COLO668 (cell line): Measurements from ENCODE around the gene LHB.

ENCODE experiments used
- DNase-seq: peaks from one replicate; lab custom pipeline; 2025; ENCODE audit not compliant: unreplicated experiment; lab: John Stamatoyannopoulos, UW

The LHB gene

DNA sequence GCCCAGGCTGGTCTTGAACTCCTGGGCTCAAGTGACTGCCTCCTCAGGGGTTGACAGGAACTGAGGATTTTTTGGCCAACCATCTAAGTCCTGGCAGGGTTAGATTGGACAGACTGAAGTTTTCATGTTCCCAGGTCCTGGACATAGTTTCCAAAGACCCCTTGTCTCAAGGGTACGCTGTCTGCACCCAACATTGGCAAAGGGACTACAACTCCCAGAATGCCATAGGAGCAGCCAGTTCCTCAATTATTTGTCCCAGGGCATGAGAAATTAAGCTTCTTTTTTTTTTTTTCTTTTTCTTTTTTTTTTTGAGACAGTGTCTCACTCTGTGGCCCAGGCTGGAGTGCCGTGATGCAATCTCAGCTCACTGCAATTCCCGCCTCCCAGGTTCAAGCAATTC, 30.7 kb downstream of the LHB start:
- no peak for DNase-seq

DNA sequence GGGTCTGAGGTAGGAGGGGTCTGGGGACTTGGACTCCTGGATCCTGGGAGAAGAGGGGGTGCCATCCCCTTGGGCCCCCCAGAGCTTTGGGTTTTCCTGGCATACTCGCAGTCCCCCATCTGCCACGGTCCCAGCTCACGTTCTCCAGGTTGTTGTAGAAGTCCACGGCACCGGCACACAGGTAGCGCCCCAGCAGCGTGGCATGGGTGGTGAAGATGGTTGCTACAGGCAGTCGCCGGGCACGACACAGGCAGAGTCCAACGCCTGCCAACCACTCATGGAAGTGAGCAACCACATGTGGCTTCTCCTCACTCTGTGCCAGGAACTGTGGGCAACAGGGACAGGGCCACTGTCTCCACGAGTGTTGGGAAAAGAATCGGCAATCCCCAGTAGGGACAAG, 31.2 kb downstream of the LHB start:
- no peak for DNase-seq

DNA sequence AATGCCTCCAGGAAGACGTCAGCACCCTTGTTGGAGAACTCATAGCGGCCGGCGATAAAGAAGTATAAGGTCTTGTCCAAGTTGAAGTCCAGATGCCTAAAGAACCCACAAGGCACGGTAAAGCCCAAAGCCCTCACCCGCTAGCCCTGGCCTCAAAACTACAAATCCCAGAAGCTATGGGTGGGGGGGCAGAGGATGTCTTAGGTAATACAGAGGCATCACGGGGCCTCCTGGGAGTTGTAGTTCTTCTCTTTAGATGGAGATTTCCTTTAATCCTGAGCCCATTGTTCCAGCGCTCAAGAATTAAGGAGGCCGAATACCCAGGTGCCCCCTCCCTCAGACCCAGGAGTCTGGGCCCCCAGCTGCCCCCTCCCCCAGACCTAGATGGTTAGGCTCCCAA, 34.6 kb downstream of the LHB start:
- no peak for DNase-seq

DNA sequence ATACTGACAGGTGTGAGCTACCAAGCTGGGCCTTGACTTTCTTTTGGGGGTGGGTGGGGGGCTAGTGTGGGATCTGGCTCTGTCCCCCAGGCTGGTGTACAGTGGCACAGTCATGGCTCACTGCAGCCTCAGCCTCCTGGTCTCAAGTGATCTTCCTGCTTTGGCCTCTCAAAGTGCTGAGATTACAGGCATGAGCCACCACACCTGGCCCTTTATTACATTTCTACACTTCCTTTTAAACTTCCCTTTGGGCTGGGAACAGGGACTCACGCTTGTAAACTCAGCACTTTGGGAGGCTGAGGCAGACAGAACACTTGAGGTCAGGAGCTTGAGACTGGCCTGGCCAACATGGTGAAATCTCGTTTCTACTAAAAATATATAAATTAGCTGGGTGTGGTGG, 39.8 kb downstream of the LHB start:
- no peak for DNase-seq

DNA sequence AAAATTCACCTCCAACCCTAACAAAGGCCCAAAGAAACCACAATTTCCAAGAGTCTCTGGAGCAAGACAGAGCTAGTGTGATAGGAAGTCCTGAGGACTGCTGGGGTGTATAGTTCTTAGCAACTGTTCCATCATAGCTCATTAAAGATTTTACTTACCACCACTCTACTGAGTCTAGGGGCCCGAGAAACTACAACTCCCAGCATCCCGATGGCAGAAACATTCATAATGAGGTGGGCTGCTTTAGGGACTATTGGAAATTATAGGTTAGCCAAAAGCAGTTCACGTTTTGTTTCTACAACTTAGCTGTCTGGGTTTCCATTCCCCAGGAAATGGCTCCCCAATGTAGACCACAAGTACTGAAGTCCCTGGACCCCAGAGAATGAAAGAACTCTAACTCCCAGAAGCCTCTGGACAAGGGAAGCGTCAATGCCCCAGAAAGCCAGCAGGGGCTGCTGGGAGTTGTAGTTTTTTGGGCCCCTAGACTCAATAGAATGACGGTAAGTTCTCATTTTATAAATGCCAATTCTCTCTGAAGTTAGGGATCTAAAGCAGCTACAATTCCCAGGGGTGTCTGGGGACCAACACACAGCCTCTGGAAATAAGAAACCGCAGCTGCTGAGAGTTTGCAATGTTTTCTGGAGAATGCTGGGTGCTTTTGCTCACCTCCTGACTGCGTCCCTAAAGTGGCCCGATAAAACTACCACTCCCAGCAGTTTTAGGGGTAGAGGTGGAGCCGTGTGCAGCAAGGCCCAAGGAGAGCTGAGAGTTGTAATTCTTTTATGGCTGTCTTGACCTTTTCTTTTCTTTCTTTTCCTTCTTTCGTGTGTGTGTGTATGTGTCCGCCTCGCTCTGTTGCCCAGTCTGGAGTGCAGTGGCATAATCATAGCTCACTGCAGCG, 40.7 kb downstream of the LHB start:
- peak; percentile 28 for DNase-seq

DNA sequence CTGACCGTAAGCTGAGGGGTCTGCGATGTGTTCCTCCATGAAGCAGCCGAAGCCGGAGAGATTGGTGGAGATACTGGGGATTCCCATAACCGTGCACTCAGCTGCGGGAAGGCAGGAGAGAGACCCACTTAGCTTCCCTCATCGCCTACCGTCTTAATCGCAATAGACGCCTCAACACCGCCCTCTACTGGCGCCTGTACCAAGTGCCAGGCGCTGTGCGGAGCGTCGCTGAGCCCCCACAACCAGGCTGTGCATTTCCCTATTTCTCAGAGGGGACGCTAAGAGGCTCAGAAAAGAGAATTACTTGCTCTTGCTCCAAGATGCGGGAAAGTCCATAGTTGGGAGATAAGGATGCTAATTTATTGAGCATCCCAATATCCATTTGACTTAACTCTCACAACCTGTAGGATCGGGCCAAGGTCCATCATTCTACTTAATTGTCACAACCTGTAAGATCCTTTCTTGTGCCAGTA, 45.9 kb downstream of the LHB start:
- peak; percentile 81 for DNase-seq

DNA sequence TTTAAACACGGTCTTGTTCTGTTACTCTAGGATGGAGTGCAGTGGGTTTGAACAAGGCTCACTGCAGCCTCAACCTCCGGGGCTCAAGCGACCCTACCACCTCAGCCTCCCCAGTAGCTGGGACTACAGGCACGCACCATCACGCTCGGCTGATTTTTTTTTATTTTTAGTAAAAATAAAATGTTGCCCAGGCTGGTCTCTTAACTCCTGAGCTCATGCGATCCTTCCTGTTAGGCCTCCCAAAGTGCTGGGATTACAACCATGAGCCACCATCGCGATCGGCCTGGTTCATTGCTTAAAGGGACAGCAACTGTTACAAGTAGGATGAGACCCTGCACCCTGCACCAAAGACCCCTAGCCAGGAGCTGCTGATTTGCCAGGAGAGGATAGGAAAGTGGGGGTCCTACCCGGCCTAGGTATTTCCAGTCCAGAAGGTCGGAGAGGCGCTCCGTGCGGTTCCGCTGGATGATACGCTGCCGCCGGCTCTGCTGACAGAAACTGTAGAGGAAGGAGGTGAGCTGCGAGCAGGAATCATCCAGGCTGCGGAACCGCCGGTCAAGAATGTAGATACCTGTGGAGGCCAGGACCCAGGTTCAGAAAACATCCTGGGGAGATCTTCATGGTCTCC, 46.6 kb downstream of the LHB start:
- DNase-seq: no peak

DNA sequence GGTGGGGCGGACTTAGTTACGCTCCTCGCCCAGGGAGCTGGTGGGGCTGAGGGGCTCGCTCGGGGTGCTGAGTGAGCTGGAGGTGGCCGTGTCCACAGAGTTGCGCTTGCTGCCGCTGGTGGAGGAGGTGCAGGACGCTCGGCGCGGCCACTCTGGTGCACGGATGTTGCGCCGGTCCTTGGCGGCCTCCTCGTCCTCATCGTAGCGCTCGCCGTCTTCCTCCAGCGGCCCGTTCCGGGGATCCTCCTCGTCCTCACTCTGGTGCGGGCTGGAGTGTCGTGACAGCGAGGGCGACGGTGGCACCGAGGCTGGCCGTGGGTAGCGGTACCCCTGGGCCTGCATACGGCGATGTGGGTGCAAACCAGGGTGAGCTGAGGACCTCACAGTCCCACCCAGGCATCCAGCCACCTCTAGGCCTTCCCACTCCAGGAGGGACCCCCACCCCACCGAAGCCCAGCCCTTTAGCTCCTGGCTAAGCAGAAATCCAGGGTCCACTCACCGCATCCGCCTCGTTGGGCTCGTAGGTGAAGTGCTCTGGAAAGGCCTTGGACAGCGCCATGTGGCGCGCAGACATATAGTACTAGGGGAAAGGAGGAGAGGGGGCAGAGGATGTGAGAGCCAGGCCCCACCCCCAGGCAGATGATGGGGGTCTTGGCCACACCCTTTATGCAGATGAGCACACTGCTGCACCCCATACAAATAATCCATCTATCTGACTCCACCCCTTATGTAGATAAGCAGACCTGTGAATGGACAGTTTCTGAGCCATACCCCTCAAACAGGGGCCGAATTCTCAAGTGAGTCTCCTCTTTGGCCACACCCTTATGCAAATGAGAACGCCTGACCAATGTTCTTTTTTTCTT, 47.4 kb downstream of the LHB start:
- no peak for DNase-seq

DNA sequence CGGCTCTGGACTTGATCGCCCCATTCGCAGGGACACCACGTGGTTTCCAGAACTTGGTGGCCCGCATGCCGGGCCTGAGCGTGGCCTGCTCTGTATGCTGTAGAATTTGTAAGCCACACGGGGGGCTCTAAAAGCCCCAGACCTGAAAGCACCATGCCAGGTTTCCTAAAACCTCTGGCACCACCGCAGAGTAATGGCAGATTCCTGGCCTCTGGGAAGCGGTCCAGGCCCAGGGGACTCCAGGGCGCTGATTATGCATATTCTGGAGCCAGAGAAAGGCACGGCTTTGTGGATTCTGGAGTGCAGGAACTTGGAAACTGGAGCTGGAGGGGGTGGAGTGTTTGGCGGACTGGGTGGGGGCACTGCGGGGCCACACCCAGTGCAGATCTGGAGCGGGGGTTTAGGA, 48.1 kb downstream of the LHB start:
- no peak for DNase-seq

DNA sequence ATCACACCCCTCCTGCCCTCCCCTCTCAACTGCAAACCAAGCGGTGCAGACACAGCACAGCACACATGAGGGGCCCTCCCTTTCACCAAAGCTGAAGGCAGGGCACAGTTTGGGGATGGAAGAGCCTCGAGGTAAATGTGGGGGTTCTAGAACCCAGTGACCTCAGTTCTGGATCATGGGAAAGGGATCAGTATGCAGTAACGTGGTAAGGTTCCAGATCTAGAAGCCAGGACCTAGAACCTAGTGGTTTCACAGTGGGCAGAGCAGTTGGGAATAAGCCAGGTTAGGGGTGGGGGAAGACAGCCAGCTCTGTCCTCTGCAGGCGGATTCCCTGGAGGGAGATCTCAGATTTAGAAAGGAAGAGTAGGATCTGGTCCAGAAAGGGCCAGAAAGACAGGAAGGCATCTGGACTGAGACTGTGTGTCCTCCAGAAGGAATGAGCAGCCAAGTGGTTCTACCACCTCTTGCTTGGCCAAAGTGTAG, 48.7 kb downstream of the LHB start:
- no peak for DNase-seq

DNA sequence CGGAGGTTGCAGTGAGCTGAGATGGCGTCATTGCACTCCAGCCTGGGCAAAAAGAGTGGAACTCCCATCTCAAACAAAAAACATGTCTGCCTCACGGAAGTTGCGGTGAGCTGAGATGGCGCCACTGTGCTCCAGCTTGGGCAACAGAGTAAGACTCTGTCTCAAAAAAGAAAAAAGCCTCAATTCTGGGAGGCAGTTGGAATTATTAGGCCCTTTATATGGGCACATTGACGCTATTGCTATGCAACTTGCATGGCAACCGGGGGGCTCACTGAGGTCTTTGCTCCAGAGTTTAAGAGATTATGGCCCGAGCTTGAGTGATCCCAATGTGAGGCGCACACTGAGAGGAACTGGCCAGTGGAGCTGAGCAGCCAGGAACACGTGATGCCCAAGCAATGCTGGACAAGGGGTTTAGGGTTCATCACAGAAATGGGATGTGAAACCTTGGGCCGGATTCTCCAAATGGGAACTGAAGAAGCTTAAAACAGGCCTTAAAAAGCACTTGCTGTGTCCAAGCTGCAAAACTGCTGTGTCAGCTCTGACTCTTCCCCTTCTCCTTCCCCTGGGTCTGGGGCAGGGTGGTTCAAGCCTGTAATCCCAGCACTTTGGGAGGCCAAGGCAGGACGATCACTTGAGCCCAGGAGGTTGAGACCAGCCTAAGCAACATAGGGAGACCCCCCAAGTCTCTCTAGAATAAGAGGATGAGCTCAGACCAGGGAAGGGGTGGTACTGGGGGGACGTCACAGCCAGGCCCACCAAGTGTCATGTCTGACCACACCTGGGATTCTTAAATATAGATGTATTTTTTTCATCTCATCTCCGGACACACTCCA, 49.3 kb downstream of the LHB start:
- DNase-seq: no peak

DNA sequence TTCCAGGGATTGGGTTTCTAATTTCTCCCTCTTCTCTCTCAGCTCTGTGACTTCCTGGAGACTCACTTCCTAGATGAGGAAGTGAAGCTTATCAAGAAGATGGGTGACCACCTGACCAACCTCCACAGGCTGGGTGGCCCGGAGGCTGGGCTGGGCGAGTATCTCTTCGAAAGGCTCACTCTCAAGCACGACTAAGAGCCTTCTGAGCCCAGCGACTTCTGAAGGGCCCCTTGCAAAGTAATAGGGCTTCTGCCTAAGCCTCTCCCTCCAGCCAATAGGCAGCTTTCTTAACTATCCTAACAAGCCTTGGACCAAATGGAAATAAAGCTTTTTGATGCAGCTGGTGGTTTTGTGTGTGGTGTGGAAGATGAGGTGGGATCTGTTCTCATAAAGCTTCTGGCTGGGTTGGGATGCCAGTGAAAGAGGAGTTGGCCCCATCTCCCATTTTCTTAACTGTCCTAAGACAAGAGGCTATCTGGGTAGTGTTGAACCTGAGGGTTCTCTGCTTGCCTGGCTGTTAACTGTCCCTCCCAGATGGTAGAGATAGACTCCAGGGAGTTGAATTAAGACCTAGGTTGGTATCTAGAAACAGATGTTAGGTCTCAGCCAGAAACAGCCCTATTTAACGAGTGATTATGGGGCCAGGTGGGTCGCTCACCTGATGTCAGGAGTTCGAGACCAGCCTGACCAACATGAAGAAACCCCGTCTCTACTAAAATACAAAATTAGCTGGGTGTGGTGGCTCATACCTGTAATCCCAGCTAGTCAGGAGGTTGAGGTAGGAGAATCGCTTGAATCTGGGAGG, 50.1 kb downstream of the LHB start:
- DNase-seq: no peak
